ENCODE results near the gene MAP7D1.

DNA sequence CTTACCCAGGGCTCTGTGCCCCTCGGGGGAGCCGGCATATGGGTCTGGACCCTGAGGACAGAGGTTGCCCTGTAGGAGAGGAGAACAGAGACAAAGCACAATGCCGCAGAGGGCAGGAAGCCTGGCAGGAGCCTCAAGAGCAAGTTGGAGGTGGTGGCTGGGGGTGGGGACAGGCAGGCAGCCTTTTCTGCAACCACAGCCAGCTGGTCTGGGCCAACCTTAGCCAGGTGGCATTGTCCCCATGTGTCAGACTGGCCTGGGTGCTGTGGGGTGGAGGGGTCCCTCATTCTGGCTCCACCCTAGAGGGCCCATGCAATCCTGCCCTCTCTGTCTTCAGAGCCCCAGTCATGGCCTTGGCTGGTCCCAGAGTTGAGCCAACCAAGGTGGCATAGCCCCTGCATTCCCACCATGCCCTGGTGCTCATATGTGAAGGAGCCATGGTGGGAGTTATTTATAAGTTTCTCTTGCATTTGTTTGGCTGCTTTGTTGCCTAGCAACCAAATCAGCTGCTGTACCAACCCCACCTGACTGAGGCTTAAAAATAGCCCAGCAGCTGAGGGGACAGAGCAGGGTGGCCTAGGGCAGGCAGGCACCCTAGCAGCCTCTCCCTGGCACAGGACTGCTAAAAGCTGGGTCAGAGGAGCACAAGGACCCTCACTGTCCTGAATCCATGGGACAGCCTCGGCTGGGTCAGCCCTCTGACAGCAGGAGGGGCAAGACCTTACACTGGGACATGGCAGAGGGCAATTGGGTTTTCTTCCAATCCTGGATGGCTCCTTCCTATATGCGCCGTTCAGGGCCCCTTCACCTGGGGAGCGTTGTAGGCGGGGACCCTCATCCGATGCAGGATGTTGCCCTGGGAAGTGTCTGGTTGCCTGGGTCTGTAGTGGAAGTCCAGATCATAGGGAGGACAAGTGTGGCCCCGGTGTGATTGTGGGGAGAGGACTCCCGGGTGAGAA is 19.5 kb downstream of the MAP7D1 start:
- TF ChIP-seq CTCF (conservative IDR thresholded peaks at IDR 0.05; ENCODE audit: low read depth, low read length) (no peak), EZH2 (IDR thresholded peaks at IDR 0.05; ENCODE audit: borderline replicate concordance, low read depth, low read length, poor library complexity, severe bottlenecking) (no peak)

All from A673 (cell line).